ENCODE measurements around the gene PUS7.

The PUS7 gene

GRCh38 chr7:105470090-105470489 lies 52.0 kb downstream of the PUS7 start:
- H2BK12ac ChIP-seq (ENCODE audit: low read length), result no peak overlapping the region
- no peak overlapping the region for H3K4ac ChIP-seq (ENCODE audit: low read depth, low read length)
- no peak overlapping the region for H3K9ac ChIP-seq (ENCODE audit: low read length)
- H4K8ac ChIP-seq (ENCODE audit: low read depth, low read length), result no peak overlapping the region
- H2BK120ac ChIP-seq (ENCODE audit: insufficient read depth, low read length, poor library complexity), result no peak overlapping the region
- H3K4me1 ChIP-seq (ENCODE audit: control insufficient read depth in 1 of 2, insufficient read depth in 2 of 2, low read length in 2 of 2), result no peaks in the 10 kb centered on the region
- no peaks in the 10 kb centered on the region for H3K79me2 ChIP-seq (ENCODE audit: control insufficient read depth, insufficient read depth, low read length, poor library complexity)
- no peak overlapping the region for H2AK5ac ChIP-seq (ENCODE audit: low read length)
- no peak overlapping the region for H4K12ac ChIP-seq (ENCODE audit: low read depth, low read length)
- no peak overlapping the region for H4K91ac ChIP-seq (ENCODE audit: low read depth, low read length)
- H3K27me3 ChIP-seq (ENCODE audit: insufficient read depth, low read length), result no peaks in the 10 kb centered on the region
- no CpG with 5 or more reads among the region's 3 CpGs for WGBS (ENCODE audit: extremely low coverage, insufficient coverage, insufficient read length)
- no peak overlapping the region for H3K23ac ChIP-seq (ENCODE audit: low read length)
- no peak overlapping the region for H3K14ac ChIP-seq (ENCODE audit: low read length)
- no peak overlapping the region for H2BK5ac ChIP-seq (ENCODE audit: low read depth, low read length, poor library complexity)
- no peak for DNase-seq
- no peak overlapping the region for H3K27ac ChIP-seq (ENCODE audit: low read depth, low read length)
- no peak overlapping the region for H2AFZ ChIP-seq (ENCODE audit: insufficient read depth, low read length, poor library complexity)
- no peaks in the 10 kb centered on the region for H3K79me1 ChIP-seq (ENCODE audit: low read length)
- H3K18ac ChIP-seq (ENCODE audit: low read length), result no peak overlapping the region
- no peak overlapping the region for H3K4me3 ChIP-seq (ENCODE audit: low read depth, low read length)
- H3K9me3 ChIP-seq (ENCODE audit: insufficient read depth, low read depth, low read length), result no peaks in the 10 kb centered on the region
- peaks cover 0 to 3% of the 10 kb centered on the region in 2 experiments for H3K36me3 ChIP-seq (ENCODE audit: control insufficient read depth in 1 of 2, insufficient read depth in 2 of 2, low read length in 2 of 2)
- H3K4me2 ChIP-seq (ENCODE audit: low read length), result no peak overlapping the region

GRCh38 chr7:105462765-105463420 lies 59.2 kb downstream of the PUS7 start:
- Histone ChIP-seq H3K4me3 (ENCODE audit: low read depth, low read length) (no peak overlapping the region), H3K23ac (ENCODE audit: low read length) (no peak overlapping the region), H2AFZ (ENCODE audit: insufficient read depth, low read length, poor library complexity) (no peak overlapping the region), H2BK5ac (ENCODE audit: low read depth, low read length, poor library complexity) (no peak overlapping the region), H4K91ac (ENCODE audit: low read depth, low read length) (no peak overlapping the region), H2BK120ac (ENCODE audit: insufficient read depth, low read length, poor library complexity) (no peak overlapping the region), H3K27ac (ENCODE audit: low read depth, low read length) (no peak overlapping the region), H3K18ac (ENCODE audit: low read length) (no peak overlapping the region), H3K9me3 (ENCODE audit: insufficient read depth, low read depth, low read length) (no peaks in the 10 kb centered on the region), H3K14ac (ENCODE audit: low read length) (no peak overlapping the region), H2AK5ac (ENCODE audit: low read length) (no peak overlapping the region), H4K12ac (ENCODE audit: low read depth, low read length) (no peak overlapping the region), H4K8ac (ENCODE audit: low read depth, low read length) (no peak overlapping the region), H3K4ac (ENCODE audit: low read depth, low read length) (no peak overlapping the region), H3K36me3 (ENCODE audit: control insufficient read depth in 1 of 2, insufficient read depth in 2 of 2, low read length in 2 of 2) (peaks cover 5 to 6% of the 10 kb centered on the region in 2 experiments), H3K9ac (ENCODE audit: low read length) (no peak overlapping the region), H3K4me2 (ENCODE audit: low read length) (no peak overlapping the region), H3K79me1 (ENCODE audit: low read length) (no peaks in the 10 kb centered on the region), H3K79me2 (ENCODE audit: control insufficient read depth, insufficient read depth, low read length, poor library complexity) (no peaks in the 10 kb centered on the region), H3K27me3 (ENCODE audit: insufficient read depth, low read length) (no peaks in the 10 kb centered on the region), H3K4me1 (ENCODE audit: control insufficient read depth in 1 of 2, insufficient read depth in 2 of 2, low read length in 2 of 2) (no peaks in the 10 kb centered on the region), H2BK12ac (ENCODE audit: low read length) (no peak overlapping the region)
- no CpG with 5 or more reads among the region's 3 CpGs for WGBS (ENCODE audit: extremely low coverage, insufficient coverage, insufficient read length)
- DNase-seq, result no peak

GRCh38 chr7:105461518-105461917 lies 60.6 kb downstream of the PUS7 start:
- H3K79me2 ChIP-seq (ENCODE audit: control insufficient read depth, insufficient read depth, low read length, poor library complexity), result no peaks in the 10 kb centered on the region
- no peak overlapping the region for H3K23ac ChIP-seq (ENCODE audit: low read length)
- no peak overlapping the region for H4K8ac ChIP-seq (ENCODE audit: low read depth, low read length)
- H3K9ac ChIP-seq (ENCODE audit: low read length), result no peak overlapping the region
- H3K36me3 ChIP-seq (ENCODE audit: control insufficient read depth in 1 of 2, insufficient read depth in 2 of 2, low read length in 2 of 2), result peaks cover 5 to 6% of the 10 kb centered on the region in 2 experiments
- no peak overlapping the region for H3K4me3 ChIP-seq (ENCODE audit: low read depth, low read length)
- no peak for DNase-seq
- H3K4ac ChIP-seq (ENCODE audit: low read depth, low read length), result no peak overlapping the region
- no peak overlapping the region for H3K14ac ChIP-seq (ENCODE audit: low read length)
- no peak overlapping the region for H4K12ac ChIP-seq (ENCODE audit: low read depth, low read length)
- WGBS (ENCODE audit: extremely low coverage, insufficient coverage, insufficient read length), result no CpG with 5 or more reads among the region's 2 CpGs
- H4K91ac ChIP-seq (ENCODE audit: low read depth, low read length), result no peak overlapping the region
- no peaks in the 10 kb centered on the region for H3K4me1 ChIP-seq (ENCODE audit: control insufficient read depth in 1 of 2, insufficient read depth in 2 of 2, low read length in 2 of 2)
- no peak overlapping the region for H3K18ac ChIP-seq (ENCODE audit: low read length)
- H3K79me1 ChIP-seq (ENCODE audit: low read length), result no peaks in the 10 kb centered on the region
- no peaks in the 10 kb centered on the region for H3K27me3 ChIP-seq (ENCODE audit: insufficient read depth, low read length)
- no peak overlapping the region for H2BK5ac ChIP-seq (ENCODE audit: low read depth, low read length, poor library complexity)
- H2AK5ac ChIP-seq (ENCODE audit: low read length), result no peak overlapping the region
- H2AFZ ChIP-seq (ENCODE audit: insufficient read depth, low read length, poor library complexity), result no peak overlapping the region
- H3K27ac ChIP-seq (ENCODE audit: low read depth, low read length), result no peak overlapping the region
- no peaks in the 10 kb centered on the region for H3K9me3 ChIP-seq (ENCODE audit: insufficient read depth, low read depth, low read length)
- H3K4me2 ChIP-seq (ENCODE audit: low read length), result no peak overlapping the region
- no peak overlapping the region for H2BK120ac ChIP-seq (ENCODE audit: insufficient read depth, low read length, poor library complexity)
- H2BK12ac ChIP-seq (ENCODE audit: low read length), result no peak overlapping the region

- no CpG with 5 or more reads among the region's 8 CpGs for WGBS (ENCODE audit: extremely low coverage, insufficient coverage, insufficient read length)
- H3K23ac ChIP-seq (ENCODE audit: low read length), result no peak overlapping the region
These were observed 64.3 kb downstream of the PUS7 start for GRCh38 chr7:105457619-105458225.

More at GRCh38 chr7:105457619-105458225, 64.3 kb downstream of the PUS7 start:
- DNase-seq, result no peak
- Histone ChIP-seq H2AFZ (ENCODE audit: insufficient read depth, low read length, poor library complexity) (no peak overlapping the region), H3K36me3 (ENCODE audit: control insufficient read depth in 1 of 2, insufficient read depth in 2 of 2, low read length in 2 of 2) (peaks cover 2 to 5% of the 10 kb centered on the region in 2 experiments), H3K4me3 (ENCODE audit: low read depth, low read length) (no peak overlapping the region), H2BK120ac (ENCODE audit: insufficient read depth, low read length, poor library complexity) (no peak overlapping the region), H3K27ac (ENCODE audit: low read depth, low read length) (no peak overlapping the region), H3K9ac (ENCODE audit: low read length) (no peak overlapping the region), H3K4ac (ENCODE audit: low read depth, low read length) (no peak overlapping the region), H3K79me1 (ENCODE audit: low read length) (no peaks in the 10 kb centered on the region), H4K12ac (ENCODE audit: low read depth, low read length) (no peak overlapping the region), H2AK5ac (ENCODE audit: low read length) (no peak overlapping the region), H3K4me2 (ENCODE audit: low read length) (no peak overlapping the region), H4K91ac (ENCODE audit: low read depth, low read length) (no peak overlapping the region), H4K8ac (ENCODE audit: low read depth, low read length) (no peak overlapping the region), H3K18ac (ENCODE audit: low read length) (no peak overlapping the region), H2BK5ac (ENCODE audit: low read depth, low read length, poor library complexity) (no peak overlapping the region), H3K14ac (ENCODE audit: low read length) (no peak overlapping the region), H2BK12ac (ENCODE audit: low read length) (no peak overlapping the region), H3K27me3 (ENCODE audit: insufficient read depth, low read length) (no peaks in the 10 kb centered on the region), H3K79me2 (ENCODE audit: control insufficient read depth, insufficient read depth, low read length, poor library complexity) (no peaks in the 10 kb centered on the region), H3K4me1 (ENCODE audit: control insufficient read depth in 1 of 2, insufficient read depth in 2 of 2, low read length in 2 of 2) (no peaks in the 10 kb centered on the region), H3K9me3 (ENCODE audit: insufficient read depth, low read depth, low read length) (no peaks in the 10 kb centered on the region)

Measured in trophoblast cell (in vitro differentiated cells and primary cell).